HG02571 (cell line): Measurements from ENCODE around the gene CFD.
"Not testable (repeated sequence)": the region's sequence is repeated elsewhere in the genome, so short reads cannot be mapped to it uniquely, and the experiment has no call there.

Source experiments
- ATAC-seq: cut with Tn5 transposase; IDR thresholded peaks from one replicate; pipeline ENCODE4 v1.9.1; 2021; ENCODE audit warnings: mild to moderate bottlenecking, moderate library complexity; ENCODE audit not compliant: unreplicated experiment

CFD gene

DNA sequence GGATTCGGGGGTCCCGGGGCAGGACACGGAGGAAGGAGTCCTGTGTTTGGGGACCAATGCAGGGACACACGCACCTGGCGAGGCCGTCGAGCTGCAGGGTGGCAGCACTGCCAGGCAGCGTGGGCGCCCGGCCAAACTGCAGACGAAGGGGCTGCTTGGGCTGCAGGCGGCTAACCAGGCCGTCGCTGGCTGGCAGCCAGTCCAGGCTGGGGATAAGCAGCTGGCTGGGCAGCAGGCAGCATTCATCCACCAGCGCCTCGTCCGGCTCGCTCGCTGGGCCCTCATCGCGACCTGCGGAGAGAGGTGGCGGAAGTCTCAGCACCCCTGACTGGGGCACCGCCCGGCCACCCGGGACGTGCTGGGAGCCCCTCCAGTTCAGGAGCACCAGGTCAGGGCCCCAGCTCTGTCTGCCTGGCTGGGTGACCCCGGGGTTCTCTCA is 11.5 kb downstream of the CFD start:
- no peak for ATAC-seq

DNA sequence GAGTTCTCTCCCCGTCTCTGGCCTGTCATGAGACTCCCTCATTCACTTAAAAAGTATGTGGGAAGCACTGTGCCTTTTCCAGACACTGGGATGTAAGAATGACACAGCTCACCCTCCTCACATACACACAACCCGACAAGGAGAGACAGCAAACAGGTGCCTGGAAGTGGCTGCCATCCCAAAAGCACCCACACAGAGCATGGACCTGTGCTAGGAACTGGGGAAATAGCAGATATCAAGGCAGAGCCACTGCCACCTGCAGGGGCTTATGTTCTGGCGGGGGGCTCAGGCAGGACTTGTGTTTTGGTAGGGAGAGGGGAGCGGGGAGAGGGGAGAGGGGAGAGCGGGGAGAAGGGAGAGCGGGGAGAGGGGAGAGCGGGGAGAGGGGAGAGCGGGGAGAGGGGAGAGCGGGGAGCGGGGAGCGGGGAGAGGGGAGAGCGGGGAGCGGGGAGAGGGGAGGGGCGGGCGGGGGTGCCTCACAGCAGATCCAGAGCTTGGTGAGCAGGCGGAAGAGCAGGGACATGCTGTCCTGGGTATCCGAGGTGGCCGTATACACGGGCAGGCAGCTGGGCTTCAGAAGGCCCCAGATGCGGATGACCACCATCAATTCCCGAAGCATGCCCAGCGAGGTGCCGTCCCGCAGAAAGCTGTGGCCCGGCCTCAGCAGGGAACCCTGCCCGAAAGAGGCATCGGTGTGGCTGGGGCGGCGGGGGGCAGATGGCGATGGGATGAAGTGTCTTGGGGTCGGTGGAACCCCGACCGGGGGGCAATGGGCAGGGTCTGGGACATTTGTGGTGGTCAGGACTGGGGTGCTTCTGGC is 12.2 kb downstream of the CFD start:
- no peak for ATAC-seq

DNA sequence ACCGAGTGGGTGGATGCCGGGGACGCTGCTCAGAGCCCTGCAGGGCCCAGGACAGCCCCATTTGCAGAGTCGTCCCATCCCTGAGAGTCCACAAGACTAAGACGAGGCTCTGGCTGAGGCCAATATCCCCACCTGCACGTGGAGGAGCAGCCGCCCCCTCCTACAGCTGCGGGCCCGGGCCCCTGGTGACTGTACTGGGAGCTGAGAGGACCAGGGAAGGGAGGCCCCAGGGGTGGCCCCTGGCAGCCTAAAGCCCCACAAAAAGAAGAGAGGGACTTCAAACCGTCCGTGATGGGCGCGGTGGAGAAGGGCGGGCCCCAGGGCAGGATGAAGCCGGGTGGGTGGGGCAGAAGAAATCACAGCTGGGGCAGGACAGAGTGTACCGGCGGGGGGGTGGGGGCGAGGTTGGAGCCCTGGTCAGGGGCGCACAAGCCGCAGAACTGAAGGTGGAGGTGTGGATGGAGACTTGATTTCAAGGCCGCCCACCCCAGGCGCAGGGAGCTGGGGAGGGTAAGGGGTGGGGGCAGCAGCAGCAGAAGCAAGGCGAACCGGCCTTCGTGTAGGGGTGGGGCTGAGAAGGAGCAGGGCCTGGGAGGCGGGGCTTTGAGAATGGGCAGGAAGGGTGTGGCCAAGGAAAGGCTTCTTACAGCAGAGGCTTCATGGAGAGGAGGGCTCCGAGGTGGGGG is 12.9 kb downstream of the CFD start:
- no peak for ATAC-seq

DNA sequence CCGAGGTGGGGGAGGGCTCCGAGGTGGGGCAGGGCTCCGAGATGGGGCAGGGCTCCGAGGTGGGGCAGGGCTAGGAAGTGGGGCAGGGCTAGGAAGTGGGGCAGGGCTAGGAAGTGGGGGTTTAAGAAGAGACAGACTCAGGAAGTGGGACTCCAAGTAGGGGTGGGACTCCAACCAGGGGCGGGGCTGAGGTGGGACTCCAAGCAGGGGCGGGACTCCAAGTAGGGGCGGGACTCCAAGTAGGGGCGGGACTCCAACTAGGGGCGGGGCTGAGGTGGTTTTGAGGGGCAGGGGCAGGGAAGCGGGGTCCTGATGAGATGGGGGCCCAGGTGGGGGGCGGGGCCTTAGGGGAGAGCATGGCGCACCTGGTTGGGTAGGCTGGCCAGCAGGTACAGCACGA is 13.6 kb downstream of the CFD start:
- no peak for ATAC-seq

DNA sequence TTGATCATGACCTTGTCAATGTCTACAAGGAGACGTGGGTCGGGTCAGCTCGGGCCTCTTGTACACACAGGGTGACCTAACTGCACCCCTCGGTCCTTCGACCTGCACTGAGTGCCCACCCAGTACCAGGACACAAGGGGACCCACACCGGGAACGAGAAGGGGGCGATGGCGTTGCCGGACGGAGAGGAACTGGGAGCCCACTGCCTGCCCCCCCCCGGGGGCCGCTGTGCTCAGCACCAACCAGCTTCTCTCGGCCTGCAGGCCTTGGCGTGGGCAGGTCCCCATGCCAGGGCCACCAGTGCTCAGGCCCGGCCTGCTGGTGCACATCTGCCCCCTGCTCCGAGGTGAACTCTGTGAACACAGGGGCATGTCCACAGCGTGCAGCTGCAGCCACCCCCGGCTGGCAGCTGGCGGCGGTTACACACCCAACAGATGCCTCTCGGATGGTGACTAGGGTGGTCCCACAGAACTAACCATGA is 14.1 kb downstream of the CFD start:
- no peak for ATAC-seq

DNA sequence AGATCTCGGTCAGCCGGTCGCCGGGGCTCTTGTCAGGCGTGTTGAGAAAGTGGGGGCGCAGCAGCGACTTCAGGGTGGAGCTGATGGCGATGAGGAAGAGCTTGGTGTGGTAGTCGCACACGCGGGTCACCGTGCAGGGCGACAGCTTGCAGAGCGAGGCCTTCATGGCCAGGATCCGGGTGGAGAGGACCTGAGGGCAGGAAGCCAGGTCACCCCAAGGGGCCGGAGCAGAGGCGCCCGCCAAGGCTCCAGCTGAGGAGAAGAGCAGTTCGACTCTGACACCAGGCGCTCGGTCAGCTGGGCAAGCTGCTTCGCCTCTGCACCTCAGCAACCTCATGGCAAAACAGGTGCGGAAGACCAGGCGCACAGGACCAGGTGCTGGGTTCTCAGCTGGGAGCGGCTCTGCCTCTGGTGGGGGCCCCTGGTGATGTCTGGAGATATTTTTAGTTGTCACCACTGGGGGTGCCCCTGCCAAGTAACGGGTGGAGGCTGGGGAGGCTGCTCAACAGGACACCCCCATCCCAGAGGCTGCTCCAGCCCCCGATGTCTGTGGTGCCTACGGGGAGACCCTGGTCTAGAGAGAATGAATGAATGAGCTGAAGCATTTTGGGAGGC is 15.9 kb downstream of the CFD start:
- ATAC-seq = no peak

DNA sequence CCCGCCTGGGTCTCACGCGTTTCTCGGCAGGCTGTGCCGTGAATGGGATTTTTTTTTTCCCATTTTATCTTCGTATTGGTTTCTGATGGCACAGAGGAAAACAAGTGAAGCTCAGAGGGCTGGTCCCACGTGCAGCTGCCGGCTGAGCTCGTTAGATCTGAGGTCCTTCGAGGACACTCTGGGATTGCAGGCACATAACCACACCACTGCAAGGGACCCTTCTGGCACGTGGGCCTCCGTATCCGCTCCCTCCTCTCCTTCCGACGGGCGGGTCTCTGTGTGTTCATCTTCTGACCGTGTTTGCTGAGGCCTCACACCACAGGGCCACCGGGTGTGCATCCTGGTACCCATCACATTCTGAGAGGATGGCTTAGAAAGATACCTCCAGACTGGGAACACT is 16.6 kb downstream of the CFD start:
- ATAC-seq = no peak

DNA sequence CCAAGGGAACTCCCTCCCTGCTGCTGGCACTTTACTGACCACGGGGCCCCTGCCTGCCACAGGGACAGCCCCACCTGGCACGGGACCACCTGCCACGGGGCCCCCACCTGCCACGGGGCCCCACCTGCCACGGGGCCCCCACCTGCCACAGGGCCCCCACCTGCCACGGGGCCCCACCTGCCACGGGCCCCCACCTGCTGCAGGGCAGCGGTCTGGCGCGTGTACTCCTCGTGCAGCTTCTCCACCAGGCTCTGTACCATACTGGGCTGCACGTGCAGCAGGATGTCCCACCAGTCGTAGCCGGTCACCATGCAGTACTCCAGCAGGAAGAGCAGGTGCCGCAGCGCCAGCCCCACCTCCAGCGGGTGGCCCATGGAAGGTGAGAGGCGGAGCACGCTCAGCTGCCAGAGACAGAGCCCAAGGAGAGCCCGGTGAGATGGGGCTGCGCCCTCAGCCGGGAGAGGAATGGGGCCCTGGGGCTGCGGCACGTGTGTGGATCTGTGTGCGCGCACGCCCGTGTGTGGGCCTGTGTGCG is 17.4 kb downstream of the CFD start:
- no peak for ATAC-seq

DNA sequence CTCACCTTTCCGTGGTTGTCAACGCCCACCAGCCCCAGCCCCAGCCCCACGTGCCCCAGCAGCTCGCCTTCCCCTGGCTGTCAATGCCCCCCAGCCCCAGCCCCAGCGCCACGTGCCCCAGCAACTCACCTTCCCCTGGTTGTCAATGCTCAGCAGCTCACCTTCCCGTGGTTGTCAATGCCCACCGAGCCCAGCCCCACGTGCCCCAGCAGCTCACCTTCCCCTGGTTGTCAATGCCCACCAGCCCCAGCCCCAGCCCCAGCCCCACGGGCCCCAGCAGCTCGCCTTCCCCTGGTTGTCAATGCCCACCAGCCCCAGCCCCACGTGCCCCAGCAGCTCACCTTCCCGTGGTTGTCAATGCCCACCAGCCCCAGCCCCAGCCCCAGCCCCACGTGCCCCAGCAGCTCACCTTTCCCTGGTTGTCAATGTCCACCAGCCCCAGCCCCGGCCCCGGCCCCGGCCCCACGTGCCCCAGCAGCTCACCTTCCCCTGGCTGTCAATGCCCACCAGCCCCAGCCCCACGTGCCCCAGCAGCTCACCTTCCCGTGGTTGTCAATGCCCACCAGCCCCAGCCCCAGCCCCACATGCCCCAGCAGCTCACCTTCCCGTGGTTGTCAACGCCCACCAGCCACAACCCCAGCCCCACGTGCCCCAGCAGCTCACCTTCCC is 18.7 kb downstream of the CFD start:
- ATAC-seq = not testable (repeated sequence)

DNA sequence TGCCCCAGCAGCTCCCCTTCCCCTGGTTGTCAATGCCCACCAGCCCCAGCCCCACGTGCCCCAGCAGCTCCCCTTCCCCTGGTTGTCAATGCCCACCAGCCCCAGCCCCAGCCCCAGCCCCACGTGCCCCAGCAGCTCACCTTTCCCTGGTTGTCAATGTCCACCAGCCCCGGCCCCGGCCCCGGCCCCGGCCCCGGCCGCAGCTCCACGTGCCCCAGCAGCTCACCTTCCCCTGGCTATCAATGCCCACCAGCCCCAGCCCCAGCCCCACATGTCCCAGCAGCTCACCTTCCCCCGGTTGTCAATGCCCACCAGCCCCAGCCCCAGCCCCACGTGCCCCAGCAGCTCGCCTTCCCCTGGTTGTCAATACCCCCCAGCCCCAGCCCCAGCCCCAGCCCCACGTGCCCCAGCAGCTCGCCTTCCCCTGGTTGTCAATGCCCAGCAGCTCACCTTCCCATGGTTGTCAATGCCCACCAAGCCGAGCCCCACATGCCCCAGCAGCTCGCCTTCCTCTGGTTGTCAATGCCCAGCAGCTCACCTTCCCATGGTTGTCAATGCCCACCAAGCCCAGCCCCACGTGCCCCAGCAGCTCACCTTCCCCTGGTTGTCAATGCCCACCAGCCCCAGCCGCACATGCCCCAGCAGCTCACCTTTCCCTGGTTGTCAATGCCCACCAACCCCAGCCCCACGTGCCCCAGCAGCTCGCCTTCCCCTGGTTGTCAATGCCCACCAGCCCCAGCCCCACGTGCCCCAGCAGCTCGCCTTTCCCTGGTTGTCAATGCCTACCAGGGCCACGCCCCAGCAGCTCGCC is 19.5 kb downstream of the CFD start:
- ATAC-seq = not testable (repeated sequence)

DNA sequence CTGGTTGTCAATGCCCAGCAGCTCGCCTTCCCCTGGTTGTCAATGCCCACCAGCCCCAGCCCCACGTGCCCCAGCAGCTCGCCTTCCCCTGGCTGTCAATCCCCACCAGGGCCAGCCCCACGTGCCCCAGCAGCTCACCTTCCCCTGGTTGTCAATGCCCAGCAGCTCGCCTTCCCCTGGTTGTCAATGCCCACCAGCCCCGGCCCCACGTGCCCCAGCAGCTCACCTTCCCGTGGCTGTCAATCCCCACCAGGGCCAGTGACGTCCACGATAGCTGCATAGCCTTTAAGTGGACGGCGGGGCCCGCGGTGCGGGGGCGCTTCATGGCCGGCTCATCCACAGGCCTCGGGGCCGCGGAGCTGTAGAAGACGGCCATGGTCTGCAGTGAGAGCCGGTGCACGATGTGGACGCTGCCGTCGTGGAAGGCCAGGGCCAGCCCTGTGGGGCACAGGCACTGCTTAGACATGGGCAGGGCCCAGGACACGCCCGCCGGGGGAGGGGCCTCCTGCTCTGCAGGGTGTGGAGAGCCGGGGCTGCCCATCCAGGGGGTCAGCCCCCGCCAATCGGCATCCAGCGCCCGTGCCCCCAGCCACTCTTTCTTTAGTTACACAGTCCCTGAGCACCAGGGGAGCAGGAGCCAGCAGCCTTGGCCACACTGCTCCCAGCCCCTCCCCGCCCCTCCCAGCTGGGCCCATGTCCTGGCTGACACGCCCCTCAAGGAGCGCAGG is 20.4 kb downstream of the CFD start:
- no peak for ATAC-seq

DNA sequence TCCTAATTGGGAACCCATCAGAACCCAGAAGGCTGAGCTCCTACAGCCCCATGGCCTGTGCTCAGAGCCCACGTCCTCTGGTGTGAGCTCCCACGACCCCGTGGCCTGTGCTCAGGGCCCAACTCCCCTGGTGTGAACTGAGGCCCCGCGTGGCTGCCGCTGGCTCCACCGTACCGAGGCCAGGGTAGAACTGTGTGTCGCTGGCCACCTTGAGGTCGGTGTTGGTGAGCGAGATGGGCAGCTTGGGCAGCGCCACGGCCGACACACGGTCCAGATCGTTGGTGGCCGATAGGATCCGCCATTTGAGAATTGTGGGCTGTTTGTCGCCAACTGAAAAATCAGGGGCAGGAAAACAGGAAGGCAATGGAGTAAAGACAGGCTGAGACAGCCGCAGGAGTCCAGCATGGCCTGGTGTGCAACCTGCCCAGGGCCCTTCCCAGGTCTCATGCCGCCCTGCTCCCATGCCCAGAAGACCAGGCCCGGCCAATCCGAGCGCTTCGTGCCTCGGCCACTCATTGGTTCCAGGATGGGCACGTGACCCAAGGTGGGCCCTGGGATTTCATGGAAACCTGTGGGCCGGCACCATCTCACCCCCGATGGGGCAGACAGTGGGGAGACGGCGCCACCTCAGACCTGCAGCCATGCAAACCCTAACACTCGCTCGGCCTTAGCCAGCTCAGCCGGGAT is 22.1 kb downstream of the CFD start:
- no peak for ATAC-seq

DNA sequence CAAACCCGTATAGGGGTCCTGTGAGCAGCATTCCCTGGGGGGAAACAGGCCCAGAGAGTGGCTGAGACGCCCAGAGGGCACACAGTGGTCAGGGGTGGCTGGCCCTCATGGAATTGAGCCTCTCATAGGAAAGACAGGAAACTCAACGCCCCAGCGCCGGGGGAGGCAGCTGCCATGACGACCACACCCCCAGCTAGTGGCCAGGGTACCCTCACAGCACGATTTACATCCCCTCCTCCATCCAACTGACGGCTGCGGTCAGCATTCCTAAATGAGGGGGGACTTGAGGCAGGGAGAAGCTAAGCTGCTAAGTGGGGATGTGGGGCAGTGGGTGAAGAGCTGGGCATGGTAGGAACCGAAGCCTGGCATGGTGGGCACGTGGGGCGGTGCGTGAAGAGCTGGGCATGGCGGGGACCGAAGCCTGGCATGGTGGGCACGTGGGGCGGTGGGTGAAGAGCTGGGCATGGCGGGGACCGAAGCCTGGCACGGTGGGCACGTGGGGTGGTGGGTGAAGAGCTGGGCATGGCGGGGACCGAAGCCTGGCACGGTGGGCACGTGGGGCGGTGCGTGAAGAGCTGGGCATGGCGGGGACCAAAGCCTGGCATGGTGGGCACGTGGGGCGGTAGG is 23.5 kb downstream of the CFD start:
- ATAC-seq = no peak

DNA sequence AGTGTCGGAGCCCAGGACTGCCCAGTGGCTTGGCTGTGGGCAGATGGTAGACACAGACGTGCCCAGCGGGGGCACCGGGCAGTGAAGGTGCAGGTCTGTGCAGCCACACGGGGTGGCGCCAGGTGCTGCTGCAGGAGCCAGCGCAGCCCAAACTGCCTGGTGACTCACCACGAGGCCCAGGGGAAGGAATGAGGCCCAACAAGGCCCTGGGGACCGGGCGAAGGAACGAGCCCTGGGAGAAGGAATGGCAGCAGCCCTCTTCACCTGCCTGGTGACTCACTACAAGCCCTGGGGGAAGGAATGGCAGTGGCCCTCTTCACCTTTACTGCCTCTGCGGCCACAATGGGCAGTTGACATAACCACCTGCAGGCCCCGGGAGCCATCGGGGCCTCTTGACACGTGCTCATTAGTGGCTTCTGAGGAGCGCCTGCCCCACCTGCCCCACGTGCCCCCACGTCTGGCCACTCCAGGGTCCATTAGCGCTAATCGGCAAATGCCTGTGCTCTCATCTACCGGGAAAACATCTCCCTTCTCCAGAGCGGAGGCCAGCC is 24.3 kb downstream of the CFD start:
- ATAC-seq = no peak

DNA sequence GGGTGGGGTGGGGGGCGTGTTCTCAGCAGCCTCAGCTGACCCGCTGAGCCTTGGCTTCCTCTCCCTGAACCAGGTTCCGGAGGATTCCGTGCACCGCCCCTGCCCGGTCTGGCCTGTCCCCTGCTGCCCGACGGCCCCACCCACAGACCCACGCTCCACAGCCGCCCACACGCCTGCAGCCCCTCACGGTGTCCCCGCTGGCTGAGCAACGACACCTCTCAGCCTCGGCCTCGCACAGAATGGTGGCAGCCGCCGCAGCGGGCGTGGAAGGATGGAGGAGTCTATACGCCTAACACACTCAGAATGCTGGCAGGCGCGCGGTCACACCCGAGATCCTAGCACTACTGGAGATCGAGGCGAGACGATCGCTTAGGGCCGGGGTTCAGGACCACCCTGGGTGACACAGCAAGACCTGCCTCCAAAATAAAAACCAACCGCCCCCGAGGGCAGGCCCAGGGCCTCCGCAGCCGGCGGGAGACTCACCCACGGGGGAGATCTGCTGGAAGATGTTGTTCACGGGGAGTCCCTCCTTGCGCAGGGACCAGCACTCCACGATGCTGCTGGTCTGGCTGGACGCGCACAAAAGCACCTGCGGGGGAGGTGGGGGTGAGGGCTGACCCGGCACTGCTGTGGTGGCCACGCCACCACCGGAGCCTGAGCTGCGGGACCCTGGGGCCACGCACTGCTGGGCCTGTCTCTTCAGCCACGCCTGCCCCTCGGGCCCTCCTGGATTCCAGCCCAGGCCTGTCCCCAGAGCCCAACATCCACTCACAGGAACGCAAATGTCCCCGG is 25.2 kb downstream of the CFD start:
- no peak for ATAC-seq

DNA sequence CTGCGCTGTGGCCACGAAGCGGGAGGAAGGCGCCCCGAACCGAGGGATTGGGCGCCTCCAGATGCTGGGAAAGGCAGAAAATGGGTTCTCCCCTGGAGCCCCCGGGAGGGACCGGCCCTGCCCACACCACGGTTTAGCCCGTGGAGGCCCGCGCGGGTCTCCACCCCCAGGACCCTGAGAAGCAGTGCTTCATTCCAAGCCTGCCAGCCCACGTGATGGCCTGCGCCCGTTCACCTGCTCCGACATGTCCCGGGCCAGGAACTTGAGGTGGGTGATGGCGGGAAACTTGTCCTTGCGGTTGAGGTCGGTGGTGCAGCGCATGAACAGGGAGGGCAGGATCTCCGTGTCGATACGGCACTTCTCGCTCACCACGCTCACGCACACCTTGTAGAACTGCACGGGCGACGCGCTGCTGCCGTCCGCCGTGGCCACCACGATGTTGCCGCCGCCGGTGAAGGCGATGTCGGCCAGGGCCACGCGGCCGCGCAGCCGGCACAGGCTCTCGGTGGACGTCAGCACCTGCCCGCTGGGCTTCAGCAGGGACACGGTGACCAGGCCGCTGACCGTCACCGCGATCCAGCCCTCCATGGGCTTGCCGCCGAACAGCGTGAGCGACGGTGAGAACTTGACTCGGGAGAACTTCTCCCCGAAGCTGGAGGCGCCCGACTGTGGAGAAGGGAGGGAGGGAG is 26.2 kb downstream of the CFD start:
- no peak for ATAC-seq

DNA sequence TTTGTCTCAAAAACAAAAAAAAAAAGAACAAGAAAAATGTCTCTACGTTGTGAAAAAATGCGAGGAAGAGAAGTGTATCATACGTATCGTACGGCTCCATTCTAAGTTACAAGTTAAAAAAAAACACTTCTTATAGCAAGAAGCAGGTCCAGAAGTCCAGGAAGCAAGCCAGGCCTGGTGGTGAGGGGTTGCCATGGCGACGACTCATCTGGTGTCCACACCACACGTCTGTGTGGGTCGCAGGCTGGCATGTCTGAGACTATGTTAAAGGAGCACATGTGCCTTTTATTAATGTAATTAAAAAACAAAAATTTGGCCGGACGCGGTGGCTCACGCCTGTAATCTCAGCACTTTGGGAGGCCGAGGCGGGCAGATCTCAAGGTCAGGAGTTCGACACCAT is 27.6 kb downstream of the CFD start:
- no peak for ATAC-seq
